Liver (tissue), 9 donors: Measurements from ENCODE around the gene SIL1. TPM values are rescaled to one million over a fixed set of nuclear protein-coding genes. Genes with fewer than 3 reads are reported as not detected.

Experiments
- DNase-seq: peaks from one replicate; pipeline ENCODE4 v3.0.0-alpha.2; 2017; ENCODE audit warnings: low spot score
- H3K27ac ChIP-seq, 2 donors: one replicate each; pipeline ENCODE4 v1.7.0; 2013; ENCODE audit warnings: inconsistent platforms in 2 of 2, low read length in 2 of 2, control low read depth in 1 of 2, low read depth in 1 of 2, mild to moderate bottlenecking in 1 of 2
- H3K27me3 ChIP-seq, 4 donors: one replicate each; pipeline versions ENCODE4 v1.6.1 to v1.7.0; 2013; ENCODE audit warnings: low read length in 3 of 4, inconsistent platforms in 1 of 4, mild to moderate bottlenecking in 1 of 4, moderate library complexity in 1 of 4; ENCODE audit not compliant: control insufficient read depth in 4 of 4, insufficient read depth in 4 of 4
- H3K36me3 ChIP-seq, 4 donors: one replicate each; pipeline versions ENCODE4 v1.6.1 to v1.7.0; 2013; ENCODE audit warnings: low read length in 3 of 4, mild to moderate bottlenecking in 3 of 4, low read depth in 1 of 4, moderate library complexity in 1 of 4; ENCODE audit not compliant: control insufficient read depth in 4 of 4, insufficient read depth in 3 of 4
- H3K4me1 ChIP-seq, 4 donors: one replicate each; pipeline versions ENCODE4 v1.6.1 to v1.7.0; 2013; ENCODE audit warnings: low read length in 3 of 4, mild to moderate bottlenecking in 3 of 4, moderate library complexity in 1 of 4; ENCODE audit not compliant: control insufficient read depth in 4 of 4, insufficient read depth in 4 of 4
- H3K4me3 ChIP-seq, 3 donors: one replicate each; pipeline versions ENCODE4 v1.6.1 to v1.7.0; 2013; ENCODE audit warnings: low read length in 3 of 3, control low read depth in 1 of 3, low read depth in 1 of 3, mild to moderate bottlenecking in 1 of 3
- H3K9ac ChIP-seq, 2 donors: one replicate each; pipeline ENCODE4 v1.7.0; 2013; ENCODE audit warnings: low read length in 2 of 2, mild to moderate bottlenecking in 2 of 2, moderate library complexity in 2 of 2, control low read depth in 1 of 2, low read depth in 1 of 2
- H3K9me3 ChIP-seq, 4 donors: one replicate each; pipeline versions ENCODE4 v1.6.1 to v1.7.0; 2013; ENCODE audit warnings: low read length in 3 of 4; ENCODE audit not compliant: control insufficient read depth in 4 of 4
- ATF3 ChIP-seq: IDR thresholded peaks from 2 replicates; pipeline ENCODE4 v1.6.1; 2016; ENCODE audit warnings: antibody characterized with exemption
- CTCF ChIP-seq: fragments of 150-350 bp; IDR thresholded peaks from 2 replicates; pipeline ENCODE4 v1.5.1; 2017; ENCODE audit warnings: improper control_type of control experiment, low read depth, low read length; ENCODE audit not compliant: missing input control
- EGR1 ChIP-seq, 2 donors: IDR thresholded peaks; 2 replicates each; pipeline ENCODE4 v1.6.1; 2016 to 2018; ENCODE audit warnings: antibody characterized with exemption in 2 of 2, low read depth in 2 of 2
- FOXA2 ChIP-seq: IDR thresholded peaks from 2 replicates; pipeline ENCODE4 v1.6.1; 2016; ENCODE audit warnings: antibody characterized with exemption
- GABPA ChIP-seq, 2 donors: IDR thresholded peaks in 1 of 2; conservative IDR thresholded peaks in 1 of 2; 2 replicates each; pipeline ENCODE4 v1.6.1; 2016; ENCODE audit warnings: antibody characterized with exemption in 2 of 2, mild to moderate bottlenecking in 1 of 2, moderate library complexity in 1 of 2
- HNF4A ChIP-seq, 2 donors: conservative IDR thresholded peaks; 2 replicates each; pipeline ENCODE4 v1.6.1; 2016; ENCODE audit warnings: antibody characterized with exemption in 2 of 2, mild to moderate bottlenecking in 2 of 2
- HNF4G ChIP-seq: IDR thresholded peaks from 2 replicates; pipeline ENCODE4 v1.6.1; 2016; ENCODE audit warnings: antibody characterized with exemption
- JUND ChIP-seq, 2 donors: IDR thresholded peaks; 2 replicates each; pipeline ENCODE4 v1.6.1; 2016; ENCODE audit warnings: antibody characterized with exemption in 2 of 2
- MAX ChIP-seq: IDR thresholded peaks from 2 replicates; pipeline ENCODE4 v1.6.1; 2016; ENCODE audit warnings: antibody characterized with exemption
- NR2F2 ChIP-seq: IDR thresholded peaks from 2 replicates; pipeline ENCODE4 v1.6.1; 2016; ENCODE audit warnings: antibody characterized with exemption
- RAD21 ChIP-seq, 2 donors: IDR thresholded peaks; 2 replicates each; pipeline ENCODE4 v1.6.1; 2016; ENCODE audit warnings: antibody characterized with exemption in 2 of 2, mild to moderate bottlenecking in 2 of 2
- REST ChIP-seq: IDR thresholded peaks from 2 replicates; pipeline ENCODE4 v1.6.1; 2016; ENCODE audit warnings: antibody characterized with exemption, mild to moderate bottlenecking
- RXRA ChIP-seq, 2 donors: IDR thresholded peaks; 2 replicates each; pipeline ENCODE4 v1.6.1; 2017 to 2018; ENCODE audit warnings: antibody characterized with exemption in 2 of 2, mild to moderate bottlenecking in 1 of 2
- TAF1 ChIP-seq: conservative IDR thresholded peaks from 2 replicates; pipeline ENCODE4 v1.6.1; 2016; ENCODE audit warnings: antibody characterized with exemption, mild to moderate bottlenecking
- YY1 ChIP-seq: IDR thresholded peaks from 2 replicates; pipeline ENCODE4 v1.6.1; 2016; ENCODE audit warnings: antibody characterized with exemption, mild to moderate bottlenecking
- ZBTB33 ChIP-seq: IDR thresholded peaks from 2 replicates; pipeline ENCODE4 v1.6.1; 2016; ENCODE audit warnings: antibody characterized with exemption
- WGBS: extraction: QIAGEN DNeasy Blood & Tissue Kit; methylation state at CpG from one replicate; pipeline ENCODE4 v1.1.7; 2013; 5-methylcytosine and 5-hydroxymethylcytosine counted together
- polyA plus RNA-seq, 2 donors: library from polyadenylated mRNA; stranded (reverse) in 1 of 2; unstranded in 1 of 2; fragments of 200-250 nt in 1 of 2; fragments of >200 nt in 1 of 2; fragmentation: Nextera tagmentation in 1 of 2; extraction: Ambion mirVana in 1 of 2; gene quantifications; one replicate each; pipeline versions ENCODE4 v1.2.1 to v1.2.3, GENCODE V29; 2013 to 2015
- total RNA-seq, 2 donors: library from RNA; depleted of rRNA; stranded (reverse); fragments of >200 nt; gene quantifications; one replicate each; pipeline ENCODE4 v1.2.3, GENCODE V29; 2014
- donor health status: healthy.
- donor health status: healthy.
- donor health status: healthy.
- donor health status: healthy.
- donor health status: healthy.

SIL1 gene
- total and polyA plus RNA-seq, 4 donors = 38.1 to 95.1 (median 76.2) TPM

GRCh38 chr5:139022528-139022927 lies 175.6 kb downstream of the SIL1 start (continued):
- TF ChIP-seq RAD21 (IDR thresholded peaks at IDR 0.05) = no peak
- TF ChIP-seq HNF4G = no peak

GRCh38 chr5:139021346-139021745 lies 176.8 kb downstream of the SIL1 start:
- Histone ChIP-seq H3K9me3 (no peaks in the 10 kb centered on the region), H3K27me3 (no peaks in the 10 kb centered on the region), H3K4me3 (no peak overlapping the region), H3K4me1 (no peaks in the 10 kb centered on the region), H3K36me3 (peaks cover 7 to 36% (median 21%) of the 10 kb centered on the region in 4 donors), H3K9ac (no peak overlapping the region), H3K27ac (no peak overlapping the region)
- TF ChIP-seq HNF4G (no peak), NR2F2 (no peak), ATF3 (no peak), RXRA (IDR thresholded peaks at IDR 0.05) (no peak), FOXA2 (no peak), HNF4A (conservative IDR thresholded peaks at IDR 0.05) (no peak), REST (no peak), YY1 (no peak), GABPA (IDR thresholded peaks at IDR 0.05 in 1 of 2, conservative IDR thresholded peaks at IDR 0.05 in 1 of 2) (no peak), CTCF (no peak), MAX (no peak), RAD21 (IDR thresholded peaks at IDR 0.05) (no peak), JUND (IDR thresholded peaks at IDR 0.05) (no peak), TAF1 (no peak), EGR1 (IDR thresholded peaks at IDR 0.05; ENCODE audit: low read depth in 2 of 2) (no peak), ZBTB33 (no peak)
- DNase-seq = no peak
- 97% methylated on average over 3 of the region's 3 CpGs for WGBS
